ENCODE results near the gene WNK2. TPM values are rescaled to one million over a fixed set of nuclear protein-coding genes. Genes with fewer than 3 reads are reported as not detected.

WNK2 gene
- total RNA-seq, 4 donors from 2014 or later, result 18.6 to 89.9 (median 40.8) TPM

GRCh38 chr9:93212409-93212808 lies 28.5 kb downstream of the WNK2 start:
- Histone ChIP-seq H3K27ac (replicated peaks in 1 of 4) (peak overlapping the region; percentile 53 to 63 (median 60)), H3K4me3 (no peak overlapping the region), H3K36me3 (no peaks in the 10 kb centered on the region), H3K4me1 (peaks cover 22 to 65% (median 48%) of the 10 kb centered on the region in 4 donors), H3K9me3 (peaks cover 0 to 8% (median 2%) of the 10 kb centered on the region in 4 donors), H3K27me3 (no peaks in the 10 kb centered on the region)
- intact Hi-C loops (cut with DNase I), result no loop called here
- TF ChIP-seq CTCF (IDR thresholded peaks at IDR 0.05) (no peak), POLR2A (IDR thresholded peaks at IDR 0.05; ENCODE audit: low read depth) (no peak), POLR2AphosphoS5 (IDR thresholded peaks at IDR 0.05) (no peak), EP300 (IDR thresholded peaks at IDR 0.05) (no peak)
- 82% methylated on average over 5 of the region's 5 CpGs for WGBS
- no peak for DNase-seq (ENCODE audit: extremely low spot score)

- peaks cover 32 to 68% (median 57%) of the 10 kb centered on the region in 4 donors for H3K4me1 ChIP-seq
Observed at GRCh38 chr9:93216073-93216365, 32.1 kb downstream of the WNK2 start.

GRCh38 chr9:93217706-93218105 lies 33.8 kb downstream of the WNK2 start:
- Histone ChIP-seq H3K4me1 (peaks cover 27 to 70% (median 53%) of the 10 kb centered on the region in 4 donors), H3K27me3 (no peaks in the 10 kb centered on the region), H3K27ac (replicated peaks in 1 of 4) (peak overlapping the region in 3 of 4 donors; percentile 18 to 50 (median 23)), H3K4me3 (no peak overlapping the region), H3K36me3 (no peaks in the 10 kb centered on the region), H3K9me3 (peaks cover 0 to 8% (median 2%) of the 10 kb centered on the region in 4 donors)
- TF ChIP-seq POLR2A (IDR thresholded peaks at IDR 0.05; ENCODE audit: low read depth) (no peak), EP300 (IDR thresholded peaks at IDR 0.05) (no peak), CTCF (IDR thresholded peaks at IDR 0.05) (no peak), POLR2AphosphoS5 (IDR thresholded peaks at IDR 0.05) (no peak)
- WGBS, result 100% methylated on average over 2 of the region's 5 CpGs
- intact Hi-C loops (cut with DNase I), result no loop called here
- no peak for DNase-seq (ENCODE audit: extremely low spot score)

More at GRCh38 chr9:93216073-93216365, 32.1 kb downstream of the WNK2 start:
- 86% methylated on average over 1 of the region's 1 CpG for WGBS
- Histone ChIP-seq H3K36me3 (no peaks in the 10 kb centered on the region), H3K27me3 (no peaks in the 10 kb centered on the region), H3K27ac (replicated peaks in 1 of 4) (no peak overlapping the region), H3K9me3 (peaks cover 0 to 8% (median 2%) of the 10 kb centered on the region in 4 donors), H3K4me3 (no peak overlapping the region)
- intact Hi-C loops (cut with DNase I), result no loop called here
- TF ChIP-seq POLR2A (IDR thresholded peaks at IDR 0.05; ENCODE audit: low read depth) (no peak), EP300 (IDR thresholded peaks at IDR 0.05) (no peak), CTCF (IDR thresholded peaks at IDR 0.05) (no peak), POLR2AphosphoS5 (IDR thresholded peaks at IDR 0.05) (no peak)
- DNase-seq (ENCODE audit: extremely low spot score), result no peak

GRCh38 chr9:93218161-93218560 lies 34.2 kb downstream of the WNK2 start:
- Histone ChIP-seq H3K9me3 (peaks cover 0 to 8% (median 2%) of the 10 kb centered on the region in 4 donors), H3K36me3 (no peaks in the 10 kb centered on the region), H3K27ac (replicated peaks in 1 of 4) (peak overlapping the region in 3 of 4 donors; percentile 18 to 50 (median 20)), H3K27me3 (no peaks in the 10 kb centered on the region), H3K4me3 (no peak overlapping the region), H3K4me1 (peaks cover 29 to 70% (median 54%) of the 10 kb centered on the region in 4 donors)
- TF ChIP-seq POLR2AphosphoS5 (IDR thresholded peaks at IDR 0.05), result no peak
- TF ChIP-seq POLR2A (IDR thresholded peaks at IDR 0.05; ENCODE audit: low read depth), result no peak
- TF ChIP-seq EP300 (IDR thresholded peaks at IDR 0.05), result no peak
- no peak for TF ChIP-seq CTCF (IDR thresholded peaks at IDR 0.05)
- intact Hi-C loops (cut with DNase I), result no loop called here
- DNase-seq (ENCODE audit: extremely low spot score), result no peak
- 89% methylated on average over 6 of the region's 6 CpGs for WGBS

Data from esophagus muscularis mucosa (tissue), 4 donors.